Stimulated activated CD4-positive, alpha-beta T cell treated with anti-CD3 and anti-CD28 coated beads, TNF-alpha, amount 100 ng/mL, for 48 hours (primary cell): ENCODE data around the gene LECT2.

ENCODE experiments used
- DNase-seq, 3 donors: peaks; one replicate each; pipeline ENCODE4 v3.0.0-alpha.2; 2020; ENCODE audit warnings: low read depth in 3 of 3

The LECT2 gene

DNA sequence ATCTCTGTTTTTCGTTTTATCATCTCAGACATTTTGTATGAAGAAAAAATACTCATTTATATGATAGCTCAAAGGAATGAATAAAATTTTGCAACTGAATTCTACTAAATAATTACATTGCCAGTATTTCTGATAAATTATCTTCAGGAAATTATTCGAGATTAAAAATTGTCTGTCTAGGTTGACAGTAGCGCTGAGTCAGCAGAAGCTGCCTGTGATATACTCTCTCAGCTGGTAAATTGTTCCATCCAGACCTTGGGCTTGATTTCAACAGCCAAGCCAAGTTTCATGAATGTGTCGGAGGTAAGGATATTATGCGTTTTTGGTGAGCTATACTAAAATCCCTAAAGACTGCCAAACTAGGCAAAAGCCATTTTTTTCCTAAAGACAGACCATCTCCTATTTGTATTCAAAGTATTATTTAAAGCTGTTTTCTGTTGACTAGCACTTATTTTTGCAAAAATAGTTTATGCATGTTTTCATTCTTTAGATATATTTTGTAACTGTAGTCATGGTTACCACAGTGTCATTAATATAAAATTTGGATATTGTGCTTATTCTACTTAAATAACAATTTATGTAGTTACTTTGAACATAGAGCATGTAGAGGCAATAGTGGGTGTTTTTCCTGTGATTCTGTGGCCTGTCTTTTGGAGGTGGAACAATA lies 17.4 kb downstream of the LECT2 start:
- DNase-seq, result no peak

GRCh38 chr5:135934939-135935338 lies 19.8 kb downstream of the LECT2 start:
- DNase-seq, result no peak

GRCh38 chr5:135930949-135931295 lies 23.9 kb downstream of the LECT2 start:
- no peak for DNase-seq

DNA sequence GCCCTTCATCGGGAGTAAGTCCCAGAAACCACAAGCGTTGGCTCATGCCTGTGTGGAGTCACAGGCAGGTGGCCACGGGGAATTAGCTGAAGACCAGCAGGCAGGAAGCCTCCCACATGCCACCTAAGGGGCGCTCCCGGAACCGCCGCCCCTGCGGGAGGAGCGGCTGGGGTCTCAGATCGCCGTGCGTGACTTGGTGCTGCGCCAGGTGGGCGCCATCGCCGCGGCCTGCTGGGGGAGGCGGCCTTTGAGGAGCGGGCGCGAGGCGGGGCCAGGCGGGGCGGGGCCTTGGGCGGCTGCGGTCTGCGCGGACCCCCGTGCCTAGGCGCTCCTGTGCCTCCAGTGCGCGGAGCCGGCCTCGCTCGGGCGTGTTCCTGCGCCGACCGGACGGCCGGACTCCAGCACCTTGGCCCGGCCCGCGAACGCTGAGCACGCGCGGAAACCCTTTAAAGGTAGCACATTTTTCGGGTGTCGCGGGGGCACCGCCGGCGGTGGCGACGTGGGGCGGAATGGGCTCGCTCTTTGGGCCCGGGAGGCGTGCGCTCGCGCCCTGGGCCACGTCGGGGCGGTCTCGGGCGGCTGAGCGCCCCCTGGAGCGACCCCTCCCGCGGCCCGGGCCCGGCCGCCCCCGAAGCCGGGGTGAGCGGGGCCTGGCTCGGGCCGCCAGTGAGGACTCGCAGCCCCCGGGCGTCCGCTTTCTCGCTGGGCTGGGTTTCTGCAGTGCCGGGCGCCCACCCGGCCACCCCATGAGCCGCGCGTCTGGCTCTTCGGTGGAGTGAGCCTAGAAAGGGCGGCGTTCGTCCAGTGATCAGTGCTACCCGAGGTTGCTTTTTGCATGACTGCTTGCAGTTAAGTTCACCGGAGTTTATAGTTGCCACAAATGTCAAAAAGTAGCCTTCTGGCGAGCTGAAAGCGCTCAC lies 24.5 kb downstream of the LECT2 start:
- DNase-seq, result no peak

DNA sequence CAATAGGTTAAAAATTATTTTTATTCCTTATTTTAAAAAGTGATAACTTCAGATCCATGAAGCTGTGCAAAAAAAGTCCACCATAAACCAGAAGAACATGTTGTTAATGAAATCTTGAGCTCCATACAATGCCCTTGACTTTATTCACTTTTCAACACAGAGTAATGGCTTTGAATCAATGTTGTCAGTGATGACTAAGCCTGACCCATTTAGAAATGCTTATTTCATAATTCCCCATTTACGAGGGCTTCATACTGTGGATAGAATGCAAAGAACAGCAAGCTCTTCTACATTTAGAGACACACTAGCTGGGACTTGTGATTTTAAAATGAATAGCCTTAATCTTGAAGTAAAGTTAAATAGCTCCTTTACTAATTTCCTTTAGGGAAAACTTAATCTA lies 33.4 kb downstream of the LECT2 start:
- no peak for DNase-seq

- DNase-seq, result no peak
Observed at GRCh38 chr5:135920199-135920598, 34.6 kb downstream of the LECT2 start.

- no peak for DNase-seq
Observed at GRCh38 chr5:135916638-135917263, 38.0 kb downstream of the LECT2 start.

- DNase-seq, result no peak
Observed at GRCh38 chr5:135915466-135916001, 39.2 kb downstream of the LECT2 start.

DNA sequence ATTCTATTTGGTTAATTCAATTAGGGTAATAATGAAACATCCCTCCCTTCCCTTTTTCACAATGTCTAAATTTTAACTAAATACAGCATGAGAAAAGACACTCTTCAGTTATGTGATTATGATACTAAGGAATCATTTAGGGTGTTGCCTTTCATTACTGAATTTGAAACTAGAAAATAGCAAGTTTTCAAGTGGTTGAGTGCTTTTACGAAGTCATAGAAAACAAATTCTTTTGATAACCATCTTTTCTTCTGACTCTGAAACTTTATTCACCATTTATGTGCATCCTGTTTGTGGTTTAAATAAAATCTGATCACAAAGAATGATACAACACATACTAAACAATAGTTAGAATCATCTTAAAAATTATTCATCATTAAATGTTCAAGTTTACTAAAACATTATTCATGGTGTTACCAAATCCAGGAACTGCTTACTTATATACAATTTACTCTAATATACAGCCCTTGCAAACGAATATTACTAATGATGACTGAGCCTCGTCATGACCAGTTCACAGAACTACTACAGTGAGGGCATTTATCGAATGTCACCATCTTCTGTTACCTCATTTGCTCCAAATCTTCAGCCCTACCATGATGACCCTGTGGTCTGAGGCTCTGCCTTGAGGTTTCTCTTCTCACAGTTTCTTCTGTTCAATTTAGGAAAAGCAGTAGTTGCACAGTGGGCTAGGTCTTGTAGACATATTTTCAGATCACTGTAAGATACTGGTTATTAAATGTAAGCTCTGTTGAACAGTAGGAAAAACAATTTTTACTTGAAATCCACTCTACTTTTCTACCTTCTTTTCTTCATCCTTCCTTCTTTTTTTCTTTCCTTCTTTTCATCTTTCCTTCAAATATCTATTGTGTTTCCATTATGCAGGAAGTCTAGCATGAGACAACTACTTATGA lies 40.8 kb downstream of the LECT2 start:
- no peak for DNase-seq

DNA sequence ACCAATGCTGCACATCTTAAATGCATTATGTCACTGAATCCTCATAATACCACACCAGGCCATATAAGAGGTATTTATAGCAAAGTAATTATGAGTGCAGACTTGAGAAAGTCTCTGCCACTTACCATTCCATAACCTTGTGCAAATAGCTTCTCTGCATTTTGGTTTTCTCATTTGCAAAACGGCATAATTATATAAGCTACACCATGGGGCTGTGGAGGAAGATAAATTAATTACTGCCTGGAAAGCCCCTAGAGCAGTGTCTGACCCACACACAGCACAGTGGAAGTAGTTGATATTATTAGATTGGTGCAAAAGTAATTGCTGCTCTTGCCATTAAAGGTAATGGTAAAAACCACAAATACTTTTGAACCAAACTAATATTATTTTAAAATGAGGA lies 49.6 kb downstream of the LECT2 start:
- no peak for DNase-seq

DNA sequence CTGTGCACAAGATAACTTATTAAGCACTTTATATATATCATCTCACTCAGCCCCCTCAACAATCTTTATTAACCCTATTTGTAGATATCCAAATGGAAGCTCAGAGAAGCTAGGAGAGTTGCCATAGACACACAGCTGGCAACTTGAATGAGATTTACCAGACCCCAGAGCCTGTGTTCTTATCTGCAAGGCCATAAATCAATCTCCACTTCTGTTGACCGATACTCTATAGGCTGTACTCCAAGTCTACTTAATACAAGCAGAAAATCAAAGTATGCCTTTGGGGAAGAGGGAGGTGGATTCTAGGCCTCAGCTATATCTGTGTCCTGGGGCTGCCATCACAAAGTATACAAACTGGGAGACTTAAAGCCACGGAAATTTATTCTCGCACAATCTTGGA lies 53.1 kb downstream of the LECT2 start:
- no peak for DNase-seq

- DNase-seq, result no peak
Observed at GRCh38 chr5:135900276-135900675, 54.5 kb downstream of the LECT2 start.

DNA sequence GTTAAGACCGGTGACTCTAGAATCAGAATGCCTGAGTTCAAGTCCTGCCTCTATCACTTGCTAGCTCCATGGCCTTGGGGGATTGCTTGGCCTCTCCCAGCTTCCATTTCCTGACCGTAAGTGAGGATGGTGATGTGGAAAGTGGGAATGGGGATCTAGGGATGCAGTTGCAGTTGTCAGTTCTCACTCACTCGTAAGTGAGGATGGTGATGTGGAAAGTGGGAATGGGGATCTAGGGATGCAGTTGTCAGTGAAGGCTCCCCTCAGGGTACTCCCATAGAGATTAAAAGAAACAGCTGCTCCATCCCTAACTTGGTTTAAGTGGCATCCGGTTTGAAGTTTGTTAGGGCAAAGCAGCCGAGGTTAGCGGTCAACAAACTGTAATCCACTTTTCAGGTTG lies 56.1 kb downstream of the LECT2 start:
- no peak for DNase-seq
